Erythroblast (primary cell): Measurements from ENCODE around the gene RTTN.

Experiments used
- GATA1 ChIP-seq: IDR thresholded peaks from 2 replicates; pipeline ENCODE4 v1.6.1; 2011; ENCODE audit warnings: low read depth, mild to moderate bottlenecking, control low read depth, low read length, moderate library complexity
- POLR2A ChIP-seq: IDR thresholded peaks from 2 replicates; pipeline ENCODE4 v1.6.1; 2011; ENCODE audit warnings: mild to moderate bottlenecking, low read length

- TF ChIP-seq POLR2A = no peak
- no peak for TF ChIP-seq GATA1
These were observed 22.0 kb downstream of the RTTN start for GRCh38 chr18:70183441-70183840.
